Transverse colon (tissue), 4 donors: ENCODE measurements around the gene VPS13A.

Experiments used
- POLR2A ChIP-seq: fragments of 450-650 bp; IDR thresholded peaks from one replicate; pipeline ENCODE4 v1.6.1; 2016; ENCODE audit warnings: antibody characterized with exemption, mild to moderate bottlenecking, moderate library complexity
- POLR2AphosphoS5 ChIP-seq, 3 donors: sonication (generic); formaldehyde crosslinking; IDR thresholded peaks; one replicate each; pipeline ENCODE4 v1.6.1; 2016; ENCODE audit warnings: antibody characterized with exemption in 3 of 3
- TF ChIP-seq, protein P1 (sequence below), 5 experiments: fragments of 200-600 bp in 3 of 5; fragments of 450-650 bp in 2 of 5; sonication (generic) in 3 of 5; IDR thresholded peaks; 1 replicate in 2 of 5; 2 replicates in 3 of 5; pipeline ENCODE4 v1.5.1; 2016 to 2017; ENCODE audit warnings: antibody characterized with exemption in 5 of 5, inconsistent platforms in 3 of 5, mild to moderate bottlenecking in 2 of 5, moderate library complexity in 1 of 5

- TF ChIP-seq POLR2A, result no peak
- TF ChIP-seq, protein P1, sequence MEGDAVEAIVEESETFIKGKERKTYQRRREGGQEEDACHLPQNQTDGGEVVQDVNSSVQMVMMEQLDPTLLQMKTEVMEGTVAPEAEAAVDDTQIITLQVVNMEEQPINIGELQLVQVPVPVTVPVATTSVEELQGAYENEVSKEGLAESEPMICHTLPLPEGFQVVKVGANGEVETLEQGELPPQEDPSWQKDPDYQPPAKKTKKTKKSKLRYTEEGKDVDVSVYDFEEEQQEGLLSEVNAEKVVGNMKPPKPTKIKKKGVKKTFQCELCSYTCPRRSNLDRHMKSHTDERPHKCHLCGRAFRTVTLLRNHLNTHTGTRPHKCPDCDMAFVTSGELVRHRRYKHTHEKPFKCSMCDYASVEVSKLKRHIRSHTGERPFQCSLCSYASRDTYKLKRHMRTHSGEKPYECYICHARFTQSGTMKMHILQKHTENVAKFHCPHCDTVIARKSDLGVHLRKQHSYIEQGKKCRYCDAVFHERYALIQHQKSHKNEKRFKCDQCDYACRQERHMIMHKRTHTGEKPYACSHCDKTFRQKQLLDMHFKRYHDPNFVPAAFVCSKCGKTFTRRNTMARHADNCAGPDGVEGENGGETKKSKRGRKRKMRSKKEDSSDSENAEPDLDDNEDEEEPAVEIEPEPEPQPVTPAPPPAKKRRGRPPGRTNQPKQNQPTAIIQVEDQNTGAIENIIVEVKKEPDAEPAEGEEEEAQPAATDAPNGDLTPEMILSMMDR (IDR thresholded peaks at IDR 0.05), result no peak
- TF ChIP-seq POLR2AphosphoS5 (IDR thresholded peaks at IDR 0.05), result peak in 1 of 3 donors; percentile 9
Measured at GRCh38 chr9:77177894-77178794, 810 bp downstream of the VPS13A start.
